ENCODE data around the gene STK32B. TPM values are rescaled to one million over a fixed set of nuclear protein-coding genes. Genes with fewer than 3 reads are reported as not detected.

STK32B gene
- total and polyA plus RNA-seq, 2 of the 8 experiments (the other 6 are each of a cell fraction or from before 2014, with no cell fraction given): 2.3 to 2.5 TPM

- ChIA-PET POLR2A (ENCODE audit: partially characterized antibody) (no interaction called here), CTCF (ENCODE audit: partially characterized antibody) (no interaction called here)
- H2BK20ac ChIP-seq (ENCODE audit: low read length): no peak overlapping the region
- no peak for DNase-seq (ENCODE audit: low read depth in 1 of 2, low spot score in 2 of 2)
- no peaks in the 10 kb centered on the region for H4K20me1 ChIP-seq (replicated peaks in 1 of 2; ENCODE audit: control insufficient read depth in 1 of 2, insufficient read depth in 2 of 2, low read length in 2 of 2)
- no peak overlapping the region for H3K23ac ChIP-seq (ENCODE audit: insufficient read length)
- H4K91ac ChIP-seq (replicated peaks; ENCODE audit: insufficient read length, low read length): no peak overlapping the region
- H2BK12ac ChIP-seq (ENCODE audit: low read depth, low read length): no peak overlapping the region
- no peak overlapping the region for H3K4me3 ChIP-seq (ENCODE audit: extremely low read depth in 1 of 4, insufficient read depth in 2 of 4, low read depth in 3 of 4, low read length in 4 of 4)
- no peak overlapping the region for H4K5ac ChIP-seq (ENCODE audit: insufficient read length, low read depth, low read length)
- no peak overlapping the region for H2BK15ac ChIP-seq (ENCODE audit: low read length)
- no peaks in the 10 kb centered on the region for H3K27me3 ChIP-seq (replicated peaks in 1 of 4; ENCODE audit: control insufficient read depth in 3 of 4, extremely low read depth in 1 of 4, insufficient read depth in 3 of 4, low read length in 3 of 4)
- H3K4me1 ChIP-seq (replicated peaks in 1 of 4; ENCODE audit: control insufficient read depth in 3 of 4, insufficient read depth in 4 of 4, low read length in 3 of 4): no peaks in the 10 kb centered on the region
- no peak overlapping the region for H3K9ac ChIP-seq (replicated peaks in 1 of 4; ENCODE audit: extremely low read depth in 1 of 4, low read depth in 3 of 4, low read length in 3 of 4)
- no peak overlapping the region for H3K27ac ChIP-seq (ENCODE audit: low read depth, low read length)
- H3K79me1 ChIP-seq (ENCODE audit: low read depth, low read length): no peaks in the 10 kb centered on the region
- H2AK5ac ChIP-seq (ENCODE audit: low read depth, low read length): no peak overlapping the region
- no peak overlapping the region for H3K56ac ChIP-seq (replicated peaks; ENCODE audit: insufficient read length, low read depth, low read length)
- FAIRE-seq: no peak
- no peak overlapping the region for H2BK120ac ChIP-seq (replicated peaks; ENCODE audit: low read depth, low read length)
- no peak overlapping the region for H2AFZ ChIP-seq (ENCODE audit: low read length)
- H3K4me2 ChIP-seq (ENCODE audit: insufficient read depth in 1 of 2, low read depth in 2 of 2, low read length in 2 of 2): no peak overlapping the region
- no peaks in the 10 kb centered on the region for H3K9me3 ChIP-seq (ENCODE audit: insufficient read depth in 2 of 2, low read depth in 1 of 2, low read length in 1 of 2)
- H2BK5ac ChIP-seq (ENCODE audit: low read depth, low read length): no peak overlapping the region
- H3K14ac ChIP-seq (ENCODE audit: insufficient read length): no peak overlapping the region
- no peaks in the 10 kb centered on the region for H3K36me3 ChIP-seq (ENCODE audit: control insufficient read depth in 2 of 4, insufficient read depth in 4 of 4, low read length in 3 of 4)
- H3K23me2 ChIP-seq (ENCODE audit: low read depth, low read length): no peaks in the 10 kb centered on the region
- no peak for TF ChIP-seq SIX5 (IDR thresholded peaks at IDR 0.05; ENCODE audit: low read depth, low read length)
- TF ChIP-seq TAF7 (optimal IDR thresholded peaks at IDR 0.05; ENCODE audit: borderline replicate concordance, low read depth, low read length): no peak
- TF ChIP-seq CBX8 (IDR thresholded peaks at IDR 0.05; ENCODE audit: borderline replicate concordance, low read depth, low read length): no peak
- TF ChIP-seq SIRT6 (IDR thresholded peaks at IDR 0.05; ENCODE audit: low read length): no peak
- TF ChIP-seq TAF1 (IDR thresholded peaks at IDR 0.05; ENCODE audit: low read depth, low read length): no peak
- no peaks in the 10 kb centered on the region for H3K79me2 ChIP-seq (ENCODE audit: control insufficient read depth in 1 of 2, insufficient read depth in 2 of 2, low read length in 2 of 2)
- H3K18ac ChIP-seq (ENCODE audit: extremely low read depth, low read length): no peak overlapping the region
- no peak overlapping the region for H4K8ac ChIP-seq (ENCODE audit: extremely low read depth, insufficient read depth, low read length)
- no peak overlapping the region for H3K4ac ChIP-seq (replicated peaks; ENCODE audit: insufficient read length, low read depth, low read length)
These were observed 249.0 kb downstream of the STK32B start for GRCh38 chr4:5300283-5300682.

Measured in H1 (cell line).